Neural cell (in vitro differentiated cells): ENCODE data around the gene FBLL1. TPM values are rescaled to one million over a fixed set of nuclear protein-coding genes. Genes with fewer than 3 reads are reported as not detected.

ENCODE experiments used
- H2AFZ ChIP-seq: fragments of 200-600, 300-800 bp; sonication (generic), shearing (Covaris generic); 2 replicates; pipeline ENCODE4 v1.6.0; 2014; ENCODE audit warnings: low read depth, mild to moderate bottlenecking, antibody characterized with exemption, low read length, moderate library complexity
- H3F3A ChIP-seq: fragments of 200-600 bp; shearing (Covaris generic); 2 replicates; pipeline ENCODE4 v1.6.1; 2016; ENCODE audit warnings: mild to moderate bottlenecking, moderate library complexity, mixed read lengths, antibody characterized with exemption, low read length; ENCODE audit not compliant: insufficient read depth, poor library complexity, severe bottlenecking
- H3K27ac ChIP-seq: fragments of 200-600, 300-800 bp; sonication (generic), shearing (Covaris generic); 2 replicates; pipeline ENCODE4 v1.5.1; 2014; ENCODE audit warnings: mild to moderate bottlenecking, low read length, moderate library complexity
- H3K27me3 ChIP-seq: fragments of 300-800, 200-600 bp; sonication (generic), shearing (Covaris generic); 2 replicates; pipeline ENCODE4 v1.6.0; 2014; ENCODE audit warnings: mild to moderate bottlenecking, low read depth, low read length, moderate library complexity; ENCODE audit not compliant: insufficient read depth
- H3K36me3 ChIP-seq: fragments of 300-800, 200-600 bp; sonication (generic), shearing (Covaris generic); 2 replicates; pipeline ENCODE4 v1.5.1; 2014; ENCODE audit warnings: mild to moderate bottlenecking, antibody characterized with exemption, low read length, moderate library complexity; ENCODE audit not compliant: insufficient read depth
- H3K4me2 ChIP-seq: fragments of 300-800, 200-600 bp; sonication (generic), shearing (Covaris generic); 2 replicates; pipeline ENCODE4 v1.6.0; 2014; ENCODE audit warnings: mild to moderate bottlenecking, low read length
- H3K4me3 ChIP-seq: fragments of 300-800, 200-600 bp; sonication (generic), shearing (Covaris generic); 2 replicates; pipeline ENCODE4 v1.5.1; 2014; ENCODE audit warnings: mild to moderate bottlenecking, low read length, moderate library complexity
- H3K79me2 ChIP-seq: fragments of 200-600 bp; shearing (Covaris generic); replicated peaks from 2 replicates; pipeline ENCODE4 v1.6.0; 2014; ENCODE audit warnings: mild to moderate bottlenecking, low read length, moderate library complexity; ENCODE audit not compliant: insufficient read depth
- H3K9ac ChIP-seq: fragments of 300-800, 200-600 bp; sonication (generic), shearing (Covaris generic); 2 replicates; pipeline ENCODE4 v1.6.1; 2016; ENCODE audit warnings: mild to moderate bottlenecking, low read length, mixed read lengths
- H3K9me2 ChIP-seq: fragments of 200-600 bp; shearing (Covaris generic); 2 replicates; pipeline ENCODE4 v1.6.1; 2016; ENCODE audit warnings: mild to moderate bottlenecking, low read length, mixed read lengths; ENCODE audit not compliant: insufficient read depth
- H3K9me3 ChIP-seq: fragments of 200-600, 300-800 bp; sonication (generic), shearing (Covaris generic); 2 replicates; pipeline ENCODE4 v1.6.1; 2016; ENCODE audit warnings: mild to moderate bottlenecking, mixed run types, low read length, moderate library complexity, mixed read lengths
- H4K20me1 ChIP-seq: fragments of 200-600 bp; shearing (Covaris generic); 2 replicates; pipeline ENCODE4 v1.6.1; 2016; ENCODE audit warnings: mild to moderate bottlenecking, mixed run types; ENCODE audit not compliant: insufficient read depth
- CTCF ChIP-seq: fragments of 450-650 bp; IDR thresholded peaks from 2 replicates; pipeline ENCODE4 v1.5.1; 2014; ENCODE audit warnings: antibody characterized with exemption, mild to moderate bottlenecking, moderate library complexity; ENCODE audit not compliant: poor library complexity, severe bottlenecking
- EP300 ChIP-seq: fragments of 450-650 bp; conservative IDR thresholded peaks from 2 replicates; pipeline ENCODE4 v1.6.1; 2014; ENCODE audit warnings: antibody characterized with exemption, mild to moderate bottlenecking, moderate library complexity; ENCODE audit not compliant: poor library complexity, severe bottlenecking
- EZH2 ChIP-seq: fragments of 200-600, 300-800 bp; shearing (Covaris generic), sonication (generic); IDR thresholded peaks from 2 replicates; pipeline ENCODE4 v1.6.1; 2014; ENCODE audit warnings: antibody characterized with exemption, low read length, borderline replicate concordance, mild to moderate bottlenecking; ENCODE audit not compliant: insufficient read depth, poor library complexity, severe bottlenecking
- MXI1 ChIP-seq: fragments of 450-650 bp; conservative IDR thresholded peaks from 2 replicates; pipeline ENCODE4 v1.6.1; 2014; ENCODE audit warnings: antibody characterized with exemption, mild to moderate bottlenecking; ENCODE audit not compliant: poor library complexity, severe bottlenecking
- POLR2AphosphoS5 ChIP-seq: IDR thresholded peaks from 2 replicates; pipeline ENCODE4 v1.6.1; 2012
- RAD21 ChIP-seq: fragments of 450-650 bp; conservative IDR thresholded peaks from 2 replicates; pipeline ENCODE4 v1.6.1; 2014; ENCODE audit warnings: antibody characterized with exemption, mild to moderate bottlenecking, moderate library complexity
- REST ChIP-seq: IDR thresholded peaks from 2 replicates; pipeline ENCODE4 v1.6.1; 2012; ENCODE audit warnings: borderline replicate concordance
- SMC3 ChIP-seq: fragments of 450-650 bp; conservative IDR thresholded peaks from 2 replicates; pipeline ENCODE4 v1.6.1; 2014; ENCODE audit warnings: antibody characterized with exemption, mild to moderate bottlenecking, moderate library complexity; ENCODE audit not compliant: poor library complexity
- TAF1 ChIP-seq: IDR thresholded peaks from 2 replicates; pipeline ENCODE4 v1.6.1; 2012; ENCODE audit warnings: low read depth
- polyA plus RNA-seq: library from polyadenylated mRNA; depleted of rRNA; stranded (reverse); fragments of >200 nt; gene quantifications from 2 replicates; pipeline ENCODE4 v1.2.3, GENCODE V29; 2014

Gene FBLL1
- polyA plus RNA-seq, 1 donor from 2014 or later = 63.7 TPM

GRCh38 chr5:168494057-168494555 lies 35.0 kb upstream of the FBLL1 start:
- no peak overlapping the region for H3K27ac ChIP-seq
- H3K9me2 ChIP-seq = no peaks in the 10 kb centered on the region
- H3K27me3 ChIP-seq = no peaks in the 10 kb centered on the region
- H3K36me3 ChIP-seq = no peaks in the 10 kb centered on the region
- no peak overlapping the region for H3K4me2 ChIP-seq
- TF ChIP-seq EP300 (no peak), POLR2AphosphoS5 (no peak), REST (no peak), CTCF (no peak), TAF1 (no peak), RAD21 (no peak), SMC3 (no peak), EZH2 (no peak), MXI1 (no peak)
- H4K20me1 ChIP-seq = no peaks in the 10 kb centered on the region
- H3F3A ChIP-seq = no peaks in the 10 kb centered on the region
- H2AFZ ChIP-seq = no peak overlapping the region
- no peak overlapping the region for H3K4me3 ChIP-seq
- H3K79me2 ChIP-seq = no peaks in the 10 kb centered on the region
- H3K9me3 ChIP-seq = no peaks in the 10 kb centered on the region
- H3K9ac ChIP-seq = no peak overlapping the region

- Histone ChIP-seq H3K4me2 (no peak overlapping the region), H3F3A (no peaks in the 10 kb centered on the region), H4K20me1 (no peaks in the 10 kb centered on the region), H2AFZ (no peak overlapping the region), H3K27ac (no peak overlapping the region), H3K27me3 (no peaks in the 10 kb centered on the region), H3K9me2 (no peaks in the 10 kb centered on the region), H3K79me2 (no peaks in the 10 kb centered on the region), H3K36me3 (peaks cover 5% of the 10 kb centered on the region), H3K9ac (no peak overlapping the region), H3K9me3 (no peaks in the 10 kb centered on the region), H3K4me3 (no peak overlapping the region)
- no peak for TF ChIP-seq CTCF
- no peak for TF ChIP-seq MXI1
- TF ChIP-seq RAD21 = no peak
- no peak for TF ChIP-seq TAF1
- no peak for TF ChIP-seq SMC3
- no peak for TF ChIP-seq EP300
- TF ChIP-seq REST = no peak
- no peak for TF ChIP-seq POLR2AphosphoS5
- TF ChIP-seq EZH2 = no peak
Observed at GRCh38 chr5:168502563-168503237, 26.4 kb upstream of the FBLL1 start.
